ENCODE data around the gene SLC37A3.

SLC37A3 gene

GRCh38 chr7:140330595-140330994 is 67.7 kb downstream of the SLC37A3 start:
- Histone ChIP-seq H3K9ac (ENCODE audit: low read depth, low read length, poor library complexity, severe bottlenecking) (no peak overlapping the region), H3K27me3 (ENCODE audit: insufficient read depth, low read length, poor library complexity, severe bottlenecking) (no peaks in the 10 kb centered on the region), H3K4me2 (ENCODE audit: low read depth, low read length, poor library complexity, severe bottlenecking) (no peak overlapping the region), H3K9me3 (ENCODE audit: insufficient read depth, low read depth, low read length) (no peaks in the 10 kb centered on the region), H3K9me2 (replicated peaks; ENCODE audit: low read depth, low read length) (no peaks in the 10 kb centered on the region), H3K4me3 (ENCODE audit: low read length, poor library complexity, severe bottlenecking) (no peak overlapping the region), H3F3A (ENCODE audit: low read depth) (no peaks in the 10 kb centered on the region), H3K36me3 (ENCODE audit: insufficient read depth, low read length) (peaks cover 19% of the 10 kb centered on the region; the same call in 1 of the 2 replicates), H2AFZ (ENCODE audit: low read length) (no peak overlapping the region), H4K20me1 (ENCODE audit: insufficient read depth, low read length, poor library complexity, severe bottlenecking) (no peaks in the 10 kb centered on the region), H3K79me2 (ENCODE audit: insufficient read depth, low read length) (no peaks in the 10 kb centered on the region), H3K4me1 (ENCODE audit: insufficient read depth, low read length, poor library complexity, severe bottlenecking) (no peaks in the 10 kb centered on the region)
- TF ChIP-seq EZH2phosphoT487 (IDR thresholded peaks at IDR 0.05; ENCODE audit: borderline replicate concordance) (no peak), CTCF (conservative IDR thresholded peaks at IDR 0.05; ENCODE audit: low read length) (no peak)

GRCh38 chr7:140330128-140330527 is 68.2 kb downstream of the SLC37A3 start:
- Histone ChIP-seq H3K4me3 (ENCODE audit: low read length, poor library complexity, severe bottlenecking) (no peak overlapping the region), H3K9me2 (replicated peaks; ENCODE audit: low read depth, low read length) (no peaks in the 10 kb centered on the region), H3K4me1 (ENCODE audit: insufficient read depth, low read length, poor library complexity, severe bottlenecking) (no peaks in the 10 kb centered on the region), H3K4me2 (ENCODE audit: low read depth, low read length, poor library complexity, severe bottlenecking) (no peak overlapping the region), H3K79me2 (ENCODE audit: insufficient read depth, low read length) (no peaks in the 10 kb centered on the region), H3K9me3 (ENCODE audit: insufficient read depth, low read depth, low read length) (no peaks in the 10 kb centered on the region), H4K20me1 (ENCODE audit: insufficient read depth, low read length, poor library complexity, severe bottlenecking) (no peaks in the 10 kb centered on the region), H3K36me3 (ENCODE audit: insufficient read depth, low read length) (peaks cover 17% of the 10 kb centered on the region; the same call in 1 of the 2 replicates), H3K27me3 (ENCODE audit: insufficient read depth, low read length, poor library complexity, severe bottlenecking) (no peaks in the 10 kb centered on the region), H2AFZ (ENCODE audit: low read length) (no peak overlapping the region), H3F3A (ENCODE audit: low read depth) (no peaks in the 10 kb centered on the region), H3K9ac (ENCODE audit: low read depth, low read length, poor library complexity, severe bottlenecking) (no peak overlapping the region)
- no peak for TF ChIP-seq CTCF (conservative IDR thresholded peaks at IDR 0.05; ENCODE audit: low read length)
- no peak for TF ChIP-seq EZH2phosphoT487 (IDR thresholded peaks at IDR 0.05; ENCODE audit: borderline replicate concordance)

GRCh38 chr7:140327261-140327661 is 71.1 kb downstream of the SLC37A3 start:
- Histone ChIP-seq H2AFZ (ENCODE audit: low read length) (no peak overlapping the region), H3K36me3 (ENCODE audit: insufficient read depth, low read length) (no peaks in the 10 kb centered on the region), H4K20me1 (ENCODE audit: insufficient read depth, low read length, poor library complexity, severe bottlenecking) (no peaks in the 10 kb centered on the region), H3K4me2 (ENCODE audit: low read depth, low read length, poor library complexity, severe bottlenecking) (no peak overlapping the region), H3K79me2 (ENCODE audit: insufficient read depth, low read length) (no peaks in the 10 kb centered on the region), H3K9ac (ENCODE audit: low read depth, low read length, poor library complexity, severe bottlenecking) (no peak overlapping the region), H3K4me3 (ENCODE audit: low read length, poor library complexity, severe bottlenecking) (no peak overlapping the region), H3K9me2 (replicated peaks; ENCODE audit: low read depth, low read length) (no peaks in the 10 kb centered on the region), H3K4me1 (ENCODE audit: insufficient read depth, low read length, poor library complexity, severe bottlenecking) (no peaks in the 10 kb centered on the region), H3K9me3 (ENCODE audit: insufficient read depth, low read depth, low read length) (no peaks in the 10 kb centered on the region), H3K27me3 (ENCODE audit: insufficient read depth, low read length, poor library complexity, severe bottlenecking) (no peaks in the 10 kb centered on the region), H3F3A (ENCODE audit: low read depth) (no peaks in the 10 kb centered on the region)
- TF ChIP-seq CTCF (conservative IDR thresholded peaks at IDR 0.05; ENCODE audit: low read length) (no peak), EZH2phosphoT487 (IDR thresholded peaks at IDR 0.05; ENCODE audit: borderline replicate concordance) (no peak)

All from Loucy (cell line).